HS-5 (cell line): ENCODE results near the gene SAP30.

Experiments
- DNase-seq: peaks from one replicate; pipeline ENCODE4 v3.0.0-alpha.2; 2012; ENCODE audit warnings: low read depth

The SAP30 gene

DNA sequence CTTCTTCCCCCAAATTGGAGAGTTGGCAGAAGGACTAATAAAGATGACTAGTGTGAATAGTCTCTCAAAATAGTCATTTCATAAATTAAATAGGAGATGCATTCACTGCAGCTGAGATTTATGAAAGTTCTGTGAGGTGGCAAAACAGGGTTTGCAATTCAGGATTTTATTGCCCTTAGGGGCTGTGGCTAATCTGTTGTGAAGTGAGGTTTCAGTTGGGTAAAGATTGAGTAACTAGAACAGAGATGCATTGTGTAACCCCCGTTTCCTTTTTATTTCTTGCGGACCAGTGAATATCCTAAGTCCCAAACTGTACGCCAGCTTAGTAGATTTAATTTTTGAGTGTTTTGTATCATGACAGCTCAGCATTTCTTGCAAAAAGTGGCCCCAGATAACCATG is 44.3 kb downstream of the SAP30 start:
- no peak for DNase-seq

DNA sequence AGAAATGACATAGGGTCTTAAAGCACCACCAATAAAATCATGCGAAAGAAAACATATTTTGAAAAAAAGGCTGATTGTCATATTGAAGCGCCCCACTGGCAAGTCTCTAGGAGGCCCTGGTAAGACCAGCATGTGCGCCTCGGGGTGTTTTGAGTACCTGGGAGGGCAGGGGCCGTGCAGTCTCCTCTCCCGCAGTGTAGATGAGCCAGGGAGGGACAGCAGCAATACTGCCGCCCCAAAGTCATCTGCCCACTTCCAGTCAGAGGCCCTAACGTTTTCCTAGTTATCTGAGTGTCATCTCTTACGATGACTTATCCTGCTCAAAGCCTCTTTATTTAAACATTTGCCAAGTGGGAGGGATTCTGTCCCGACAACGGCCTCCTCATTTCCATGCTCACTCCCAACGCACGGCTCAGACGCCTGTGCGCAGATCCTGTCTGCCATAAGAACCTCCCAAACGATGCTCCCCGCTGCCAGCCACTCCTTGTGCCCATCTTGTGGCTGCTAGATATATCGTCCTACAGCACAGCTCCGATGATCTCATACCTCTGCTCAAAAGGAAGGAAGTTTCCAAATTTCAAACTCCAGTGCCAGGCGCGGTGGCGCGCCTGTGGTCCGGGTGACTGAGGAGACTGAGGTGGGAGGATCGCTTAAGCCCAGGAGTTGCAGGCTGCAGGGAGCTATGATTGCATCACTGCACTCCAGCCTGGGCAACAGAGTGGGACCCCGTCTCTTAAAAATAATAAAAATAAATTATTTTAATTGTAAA is 45.3 kb downstream of the SAP30 start:
- no peak for DNase-seq

DNA sequence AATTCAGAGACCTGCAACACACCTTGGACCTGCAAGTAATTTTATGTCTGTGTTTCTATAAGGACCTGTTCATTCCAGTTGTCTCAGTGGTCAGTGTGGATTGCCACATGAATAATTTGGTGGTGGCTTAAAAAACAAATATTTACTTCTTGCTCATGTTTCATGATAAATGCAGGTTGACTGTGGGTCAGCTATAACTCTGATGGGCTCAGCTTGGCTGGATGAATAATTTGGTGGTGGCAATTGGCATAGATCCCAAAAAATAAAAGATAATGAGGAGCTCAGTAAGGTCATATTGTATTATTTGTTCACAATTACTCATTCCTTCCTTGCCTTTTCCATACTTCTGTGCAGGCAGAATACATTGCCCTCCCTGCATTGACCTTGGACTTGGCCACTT is 47.1 kb downstream of the SAP30 start:
- DNase-seq, result no peak

DNA sequence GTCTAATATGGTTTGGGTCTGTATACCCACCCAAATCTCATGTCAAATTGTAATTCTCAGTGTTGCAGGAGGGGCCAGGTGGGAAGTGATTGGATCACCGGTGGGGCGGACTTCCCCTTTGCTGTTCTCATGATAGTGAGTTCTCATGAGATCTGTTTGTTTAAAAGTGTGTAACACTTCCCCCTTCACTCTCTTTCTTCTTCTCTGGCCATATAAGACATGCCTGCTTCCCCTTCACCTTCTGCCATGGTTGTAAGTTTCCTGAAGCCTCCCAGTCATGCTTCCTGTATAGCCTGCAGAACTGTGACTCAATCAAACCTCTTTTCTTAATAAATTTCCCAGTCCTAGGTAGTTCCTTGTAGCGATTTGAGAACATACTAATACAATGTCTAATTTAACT is 47.9 kb downstream of the SAP30 start:
- no peak for DNase-seq

DNA sequence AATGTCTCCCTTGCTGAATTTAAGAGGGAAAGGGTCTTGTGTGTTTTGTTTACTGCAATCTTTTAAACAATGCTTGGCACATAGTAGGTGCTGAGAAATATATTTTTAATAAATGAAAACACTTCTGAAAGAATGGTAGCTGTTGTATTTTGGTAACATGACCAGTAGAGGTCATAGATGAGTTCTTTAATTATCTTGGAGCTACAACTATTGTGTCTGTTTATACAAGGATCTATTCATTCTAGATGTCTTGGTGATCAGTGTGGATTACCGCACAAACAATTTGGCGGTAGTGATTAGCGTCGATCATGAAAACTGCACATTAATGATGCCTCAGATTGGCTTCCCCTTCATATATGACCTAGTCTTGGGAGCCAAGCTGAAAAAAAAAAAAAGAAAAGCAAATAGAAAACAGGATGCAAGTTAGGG is 49.6 kb downstream of the SAP30 start:
- DNase-seq, result no peak

DNA sequence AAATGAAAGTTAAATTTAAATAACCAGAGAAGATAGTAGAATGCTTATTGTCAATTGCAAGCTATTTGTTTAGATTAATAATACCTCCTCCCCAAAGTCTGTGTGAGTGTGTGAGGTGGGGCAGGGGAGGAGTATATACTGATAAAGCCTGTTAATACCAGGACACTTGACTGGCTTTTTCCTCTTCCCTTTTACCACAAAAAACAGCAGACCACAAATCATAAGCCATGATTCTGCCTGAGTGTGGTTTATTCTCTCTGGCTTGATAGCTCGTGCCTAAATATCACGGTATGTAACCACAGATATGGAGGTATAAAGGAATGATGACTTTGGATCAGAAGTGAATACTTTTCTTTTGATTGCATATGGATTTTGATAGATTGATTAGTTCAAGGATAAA is 50.0 kb downstream of the SAP30 start:
- no peak for DNase-seq

DNA sequence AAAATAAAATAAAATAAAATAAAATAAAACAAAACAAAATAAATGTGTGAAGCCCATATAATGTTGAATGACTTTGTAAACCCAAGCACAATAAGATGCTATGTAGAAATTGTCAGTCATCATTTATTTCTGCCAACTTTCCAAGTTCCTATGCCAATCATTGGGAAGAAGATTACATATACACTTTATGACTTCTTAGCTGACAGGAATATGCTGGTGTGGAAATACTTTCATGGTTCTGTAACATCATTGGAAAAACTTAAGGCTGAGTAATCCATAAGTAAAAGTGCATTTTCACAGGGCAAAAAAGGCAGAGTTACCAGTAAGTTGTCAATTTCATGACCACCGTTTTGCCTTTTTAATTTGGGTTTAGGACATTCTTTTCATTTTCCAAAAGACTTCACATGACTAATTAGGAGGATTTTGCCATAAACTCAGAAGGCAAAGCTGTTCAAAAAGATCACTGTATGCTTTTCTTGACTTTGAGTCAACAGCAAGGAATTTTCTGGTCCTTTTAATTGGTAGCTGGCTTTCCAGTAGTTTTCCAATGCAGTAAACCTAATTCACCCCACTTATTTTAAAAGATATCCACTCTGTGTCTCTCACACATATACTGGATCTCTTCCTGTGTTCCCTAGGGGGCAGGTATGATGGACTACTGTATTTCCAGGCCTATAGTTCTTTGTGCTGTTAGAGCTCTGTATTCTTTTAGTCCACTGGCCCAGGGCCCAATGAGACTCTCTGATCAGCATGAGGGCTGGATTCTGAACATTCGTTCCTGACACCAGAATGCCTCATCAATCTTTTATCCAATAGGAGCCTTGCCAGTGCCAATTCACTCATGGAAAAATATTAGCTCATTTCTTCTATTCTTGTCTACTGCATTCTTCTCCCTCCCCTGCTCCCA is 54.4 kb downstream of the SAP30 start:
- peak; percentile 72 for DNase-seq

DNA sequence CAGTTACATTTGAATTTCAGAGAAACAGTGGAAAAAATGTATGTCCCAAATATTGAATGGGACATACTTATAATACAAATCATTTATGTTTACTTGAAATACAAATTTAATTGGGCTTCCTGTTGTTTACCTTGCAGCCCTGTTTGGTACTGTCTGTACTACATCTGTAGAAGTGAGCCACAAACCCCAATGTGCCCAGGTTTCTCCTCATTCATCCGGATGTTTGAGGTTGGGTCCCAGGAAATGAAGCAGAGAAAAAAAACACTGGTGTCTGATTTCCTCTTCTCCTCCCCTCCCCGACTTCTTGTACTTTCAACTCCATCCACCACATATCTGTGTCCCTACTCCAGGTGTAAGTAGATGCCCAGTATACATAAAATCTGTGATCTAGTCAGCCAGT is 55.3 kb downstream of the SAP30 start:
- DNase-seq, result no peak
